ENCODE measurements around the gene TACC3. TPM values are rescaled to one million over a fixed set of nuclear protein-coding genes. Genes with fewer than 3 reads are reported as not detected.

TACC3 gene
- total RNA-seq, 1 donor from 2014 or later = 3.4 TPM

GRCh38 chr4:1718095-1718850, 3.0 kb upstream of the TACC3 start:
- DNase-seq (ENCODE audit: low read depth) (no peak), FAIRE-seq (no peak)
- no peak overlapping the region for H3K4me3 ChIP-seq (ENCODE audit: low read depth, low read length)
- TF ChIP-seq, protein P1, sequence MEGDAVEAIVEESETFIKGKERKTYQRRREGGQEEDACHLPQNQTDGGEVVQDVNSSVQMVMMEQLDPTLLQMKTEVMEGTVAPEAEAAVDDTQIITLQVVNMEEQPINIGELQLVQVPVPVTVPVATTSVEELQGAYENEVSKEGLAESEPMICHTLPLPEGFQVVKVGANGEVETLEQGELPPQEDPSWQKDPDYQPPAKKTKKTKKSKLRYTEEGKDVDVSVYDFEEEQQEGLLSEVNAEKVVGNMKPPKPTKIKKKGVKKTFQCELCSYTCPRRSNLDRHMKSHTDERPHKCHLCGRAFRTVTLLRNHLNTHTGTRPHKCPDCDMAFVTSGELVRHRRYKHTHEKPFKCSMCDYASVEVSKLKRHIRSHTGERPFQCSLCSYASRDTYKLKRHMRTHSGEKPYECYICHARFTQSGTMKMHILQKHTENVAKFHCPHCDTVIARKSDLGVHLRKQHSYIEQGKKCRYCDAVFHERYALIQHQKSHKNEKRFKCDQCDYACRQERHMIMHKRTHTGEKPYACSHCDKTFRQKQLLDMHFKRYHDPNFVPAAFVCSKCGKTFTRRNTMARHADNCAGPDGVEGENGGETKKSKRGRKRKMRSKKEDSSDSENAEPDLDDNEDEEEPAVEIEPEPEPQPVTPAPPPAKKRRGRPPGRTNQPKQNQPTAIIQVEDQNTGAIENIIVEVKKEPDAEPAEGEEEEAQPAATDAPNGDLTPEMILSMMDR (IDR thresholded peaks at IDR 0.05; ENCODE audit: insufficient read depth, low read length, severe bottlenecking) = no peak
- peaks cover 6% of the 10 kb centered on the region for H3K36me3 ChIP-seq (ENCODE audit: control insufficient read depth, insufficient read depth, low read length)
- H3K27me3 ChIP-seq (ENCODE audit: control insufficient read depth, insufficient read depth, low read length) = no peaks in the 10 kb centered on the region

- Histone ChIP-seq H3K4me3 (ENCODE audit: low read depth, low read length) (peak overlapping the region; percentile 67), H3K36me3 (ENCODE audit: control insufficient read depth, insufficient read depth, low read length) (peaks cover 6% of the 10 kb centered on the region), H3K27me3 (ENCODE audit: control insufficient read depth, insufficient read depth, low read length) (no peaks in the 10 kb centered on the region)
- FAIRE-seq (no peak), DNase-seq (ENCODE audit: low read depth) (no peak)
- TF ChIP-seq, protein P1 (IDR thresholded peaks at IDR 0.05; ENCODE audit: insufficient read depth, low read length, severe bottlenecking) = no peak
These were observed 948 bp upstream of the TACC3 start for GRCh38 chr4:1720163-1720983.

DNA sequence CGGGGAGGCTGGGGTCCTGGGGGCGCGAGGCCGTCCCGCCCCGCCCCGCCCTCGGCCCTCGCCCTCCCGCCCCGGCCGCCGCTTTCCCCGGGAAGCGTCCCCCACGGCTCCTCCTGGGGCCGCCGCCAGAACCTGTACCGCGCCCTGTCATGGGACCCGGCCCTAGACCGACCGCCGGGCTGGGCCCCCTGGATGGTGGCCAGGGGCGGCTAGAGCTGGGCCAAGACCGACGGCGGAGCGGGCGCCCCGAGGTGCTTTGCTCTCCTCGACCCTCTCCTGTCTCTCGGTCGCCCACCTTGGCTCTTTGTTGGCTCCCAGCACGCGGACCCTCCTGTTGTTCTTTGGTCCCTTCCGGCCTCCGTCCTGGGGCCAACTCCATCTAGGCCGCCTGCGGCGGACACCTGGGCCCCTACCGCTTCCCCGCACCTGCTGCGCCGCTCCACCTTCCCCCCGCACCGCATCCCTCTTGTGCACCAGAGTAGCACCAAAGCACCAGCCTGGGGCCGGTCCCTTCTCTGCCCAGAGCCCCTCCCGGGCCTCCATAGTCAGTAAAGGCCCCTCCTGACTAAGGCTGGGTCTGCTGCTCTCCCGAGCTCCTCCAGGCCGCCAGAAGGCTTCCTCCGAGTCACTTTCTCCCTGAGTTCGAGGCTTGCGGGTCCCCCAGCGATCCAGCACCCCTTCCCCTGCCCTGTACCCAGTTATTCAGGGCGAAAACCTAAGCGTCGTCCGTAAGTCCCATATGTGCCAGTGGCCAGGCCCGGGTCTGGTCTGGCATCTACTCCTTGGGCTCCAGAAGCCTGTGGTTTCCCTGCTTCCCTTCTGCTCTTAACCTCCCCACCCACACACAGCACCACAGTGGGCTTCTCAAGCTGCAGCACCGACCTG, 587 bp downstream of the TACC3 start:
- Histone ChIP-seq H3K36me3 (ENCODE audit: control insufficient read depth, insufficient read depth, low read length) (peaks cover 6% of the 10 kb centered on the region), H3K4me3 (ENCODE audit: low read depth, low read length) (peak overlapping the region; percentile 46), H3K27me3 (ENCODE audit: control insufficient read depth, insufficient read depth, low read length) (no peaks in the 10 kb centered on the region)
- TF ChIP-seq, protein P1 (IDR thresholded peaks at IDR 0.05; ENCODE audit: insufficient read depth, low read length, severe bottlenecking) = no peak
- no peak for DNase-seq (ENCODE audit: low read depth)
- FAIRE-seq = no peak

GRCh38 chr4:1722551-1723118, 1.3 kb downstream of the TACC3 start:
- FAIRE-seq (peak; percentile 47), DNase-seq (ENCODE audit: low read depth) (no peak)
- Histone ChIP-seq H3K4me3 (ENCODE audit: low read depth, low read length) (peak overlapping the region; percentile 46), H3K27me3 (ENCODE audit: control insufficient read depth, insufficient read depth, low read length) (no peaks in the 10 kb centered on the region), H3K36me3 (ENCODE audit: control insufficient read depth, insufficient read depth, low read length) (peaks cover 4% of the 10 kb centered on the region)
- TF ChIP-seq, protein P1 (IDR thresholded peaks at IDR 0.05; ENCODE audit: insufficient read depth, low read length, severe bottlenecking) = no peak

GRCh38 chr4:1723131-1723801, 1.9 kb downstream of the TACC3 start:
- H3K4me3 ChIP-seq (ENCODE audit: low read depth, low read length) = no peak overlapping the region
- FAIRE-seq (no peak), DNase-seq (ENCODE audit: low read depth) (peak; percentile 6)
- no peaks in the 10 kb centered on the region for H3K27me3 ChIP-seq (ENCODE audit: control insufficient read depth, insufficient read depth, low read length)
- H3K36me3 ChIP-seq (ENCODE audit: control insufficient read depth, insufficient read depth, low read length) = no peaks in the 10 kb centered on the region
- TF ChIP-seq, protein P1 (IDR thresholded peaks at IDR 0.05; ENCODE audit: insufficient read depth, low read length, severe bottlenecking) = no peak

Measured in bronchial epithelial cell (primary cell).